SK-N-SH (cell line): ENCODE data around the gene FADS3. TPM values are rescaled to one million over a fixed set of nuclear protein-coding genes. Genes with fewer than 3 reads are reported as not detected.

Source experiments
- CTCF ChIA-PET: fragments of 300-600, 350-600 bp; formaldehyde crosslinking; extraction: SDS; loops from one replicate; lab custom pipeline; 2021; lab: Yijun Ruan, JAX
- POLR2A ChIA-PET: fragments of 350-600 bp; sonication (Branson Sonifier 250); formaldehyde crosslinking; extraction: SDS; loops from one replicate; lab custom pipeline; 2020; ENCODE audit warnings: antibody characterized with exemption, inconsistent platforms; lab: Yijun Ruan, JAX
- DNase-seq: peaks from one replicate; pipeline ENCODE4 v3.0.0; 2012
- H2AFZ ChIP-seq: fragments of 200-600 bp; sonication (generic); 2 replicates; pipeline ENCODE4 v1.8.1; 2016; ENCODE audit warnings: antibody characterized with exemption, mild to moderate bottlenecking, low read depth
- H3F3A ChIP-seq: fragments of 200-600 bp; sonication (generic); replicated peaks from 2 replicates; pipeline ENCODE3; 2016; ENCODE audit warnings: antibody characterized with exemption, mild to moderate bottlenecking; ENCODE audit not compliant: insufficient read depth
- H3K27ac ChIP-seq, 2 experiments: fragments of 200-500 bp in 1 of 2; fragments of 200-600 bp in 1 of 2; sonication (Bioruptor generic) in 1 of 2; sonication (generic), shearing (Covaris generic) in 1 of 2; 2 replicates each; pipeline versions ENCODE4 v1.5.1 to v1.6.1; 2014 to 2016; ENCODE audit warnings: low read depth in 2 of 2, inconsistent platforms in 1 of 2, low read length in 1 of 2, mild to moderate bottlenecking in 1 of 2, mixed read lengths in 1 of 2
- H3K27me3 ChIP-seq: fragments of 200-600 bp; sonication (generic), shearing (Covaris generic); 2 replicates; pipeline ENCODE4 v1.6.1; 2016; ENCODE audit warnings: mixed run types; ENCODE audit not compliant: insufficient read depth
- H3K36me3 ChIP-seq, 2 experiments: fragments of 200-500 bp in 1 of 2; fragments of 200-600 bp in 1 of 2; sonication (Bioruptor generic) in 1 of 2; sonication (generic) in 1 of 2; replicated peaks in 1 of 2; 2 replicates each; pipeline versions ENCODE3 to v1.5.1; 2014 to 2016; ENCODE audit warnings: low read length in 1 of 2, mild to moderate bottlenecking in 1 of 2; ENCODE audit not compliant: insufficient read depth in 2 of 2, control insufficient read depth in 1 of 2
- H3K4me1 ChIP-seq, 2 experiments: fragments of 200-500 bp in 1 of 2; fragments of 200-600 bp in 1 of 2; sonication (Bioruptor generic) in 1 of 2; sonication (generic), shearing (Covaris generic) in 1 of 2; 2 replicates each; pipeline versions ENCODE4 v1.5.1 to v1.6.1; 2014 to 2016; ENCODE audit warnings: low read depth in 1 of 2, low read length in 1 of 2, mixed run types in 1 of 2; ENCODE audit not compliant: insufficient read depth in 2 of 2, control insufficient read depth in 1 of 2
- H3K4me2 ChIP-seq: fragments of 200-600 bp; sonication (generic), shearing (Covaris generic); 2 replicates; pipeline ENCODE4 v1.6.1; 2017; ENCODE audit warnings: mixed run types
- H3K4me3 ChIP-seq, 2 experiments: fragments of 200-500 bp in 1 of 2; fragments of 200-600 bp in 1 of 2; sonication (Bioruptor generic) in 1 of 2; sonication (generic), shearing (Covaris generic) in 1 of 2; 2 replicates each; pipeline versions ENCODE4 v1.5.1 to v1.8.1; 2014 to 2016; ENCODE audit warnings: low read depth in 2 of 2, inconsistent platforms in 1 of 2, low read length in 1 of 2, mild to moderate bottlenecking in 1 of 2, mixed read lengths in 1 of 2, moderate library complexity in 1 of 2
- H3K79me2 ChIP-seq: fragments of 200-600 bp; sonication (generic); 2 replicates; pipeline ENCODE4 v1.8.1; 2017; ENCODE audit warnings: mild to moderate bottlenecking; ENCODE audit not compliant: insufficient read depth
- H3K9ac ChIP-seq: fragments of 200-600 bp; sonication (generic); 2 replicates; pipeline ENCODE4 v1.6.1; 2017; ENCODE audit warnings: mixed run types
- H3K9me2 ChIP-seq: fragments of 200-600 bp; sonication (generic); 2 replicates; pipeline ENCODE4 v1.6.1; 2017; ENCODE audit warnings: mixed run types
- H3K9me3 ChIP-seq: fragments of 200-600 bp; sonication (generic); 2 replicates; pipeline ENCODE4 v1.6.1; 2017; ENCODE audit warnings: mixed run types, mild to moderate bottlenecking, moderate library complexity
- H4K20me1 ChIP-seq: fragments of 200-600 bp; sonication (generic); 2 replicates; pipeline ENCODE4 v1.6.1; 2017; ENCODE audit warnings: mild to moderate bottlenecking, mixed run types; ENCODE audit not compliant: insufficient read depth
- ELF1 ChIP-seq: IDR thresholded peaks from 2 replicates; pipeline ENCODE4 v1.4.0; 2012
- FOSL2 ChIP-seq: IDR thresholded peaks from 2 replicates; pipeline ENCODE4 v1.4.0; 2012; ENCODE audit warnings: low read depth, mild to moderate bottlenecking, moderate library complexity, borderline replicate concordance
- FOXM1 ChIP-seq: IDR thresholded peaks from 2 replicates; pipeline ENCODE4 v1.4.0; 2012; ENCODE audit warnings: low read depth, mild to moderate bottlenecking
- GATA2 ChIP-seq: sonication (generic); formaldehyde crosslinking; IDR thresholded peaks from 2 replicates; pipeline ENCODE4 v1.5.0; 2020; ENCODE audit warnings: mild to moderate bottlenecking, missing genetic modification reagents
- JUND ChIP-seq: IDR thresholded peaks from 2 replicates; pipeline ENCODE4 v1.4.0; 2012
- MEF2A ChIP-seq: IDR thresholded peaks from 2 replicates; pipeline ENCODE4 v1.4.0; 2012; ENCODE audit warnings: low read depth, borderline replicate concordance
- MXI1 ChIP-seq: IDR thresholded peaks from 2 replicates; pipeline ENCODE4 v1.6.1; 2012; ENCODE audit warnings: mild to moderate bottlenecking, low read depth, low read length, improper control_type of control experiment
- NFIC ChIP-seq: IDR thresholded peaks from 2 replicates; pipeline ENCODE4 v1.4.0; 2012; ENCODE audit warnings: borderline replicate concordance
- SMC3 ChIP-seq: IDR thresholded peaks from 2 replicates; pipeline ENCODE4 v1.6.1; 2012; ENCODE audit warnings: low read depth, low read length, improper control_type of control experiment
- TAF1 ChIP-seq: IDR thresholded peaks from 2 replicates; pipeline ENCODE4 v1.6.1; 2012; ENCODE audit warnings: low read depth, mild to moderate bottlenecking, low read length, moderate library complexity, borderline replicate concordance
- TCF12 ChIP-seq: IDR thresholded peaks from 2 replicates; pipeline ENCODE4 v1.4.0; 2012
- WGBS: methylation state at CpG from one replicate; pipeline ENCODE4 v1.1.6; 2017; ENCODE audit warnings: low lambda C conversion rate; 5-methylcytosine and 5-hydroxymethylcytosine counted together
- polyA plus RNA-seq, 3 experiments: library from polyadenylated mRNA; depleted of rRNA; stranded (reverse); fragments of >200 nt; gene quantifications; 2 replicates each; pipeline ENCODE4 v1.2.3, GENCODE V29; 2012
- TF ChIP-seq, protein P1 (sequence below): IDR thresholded peaks from 2 replicates; pipeline ENCODE4 v1.4.0; 2012; ENCODE audit warnings: low read depth, borderline replicate concordance
- TF ChIP-seq, protein P2 (sequence below): IDR thresholded peaks from 2 replicates; pipeline ENCODE4 v1.4.0; 2012; ENCODE audit warnings: low read depth
- TF ChIP-seq, protein P3 (sequence below): IDR thresholded peaks from 2 replicates; pipeline ENCODE4 v1.4.0; 2012; ENCODE audit warnings: low read depth, borderline replicate concordance

Gene FADS3
- polyA plus RNA-seq, 1 of the 3 experiments (the other 2 are of a cell fraction) = 93.3 TPM

DNA sequence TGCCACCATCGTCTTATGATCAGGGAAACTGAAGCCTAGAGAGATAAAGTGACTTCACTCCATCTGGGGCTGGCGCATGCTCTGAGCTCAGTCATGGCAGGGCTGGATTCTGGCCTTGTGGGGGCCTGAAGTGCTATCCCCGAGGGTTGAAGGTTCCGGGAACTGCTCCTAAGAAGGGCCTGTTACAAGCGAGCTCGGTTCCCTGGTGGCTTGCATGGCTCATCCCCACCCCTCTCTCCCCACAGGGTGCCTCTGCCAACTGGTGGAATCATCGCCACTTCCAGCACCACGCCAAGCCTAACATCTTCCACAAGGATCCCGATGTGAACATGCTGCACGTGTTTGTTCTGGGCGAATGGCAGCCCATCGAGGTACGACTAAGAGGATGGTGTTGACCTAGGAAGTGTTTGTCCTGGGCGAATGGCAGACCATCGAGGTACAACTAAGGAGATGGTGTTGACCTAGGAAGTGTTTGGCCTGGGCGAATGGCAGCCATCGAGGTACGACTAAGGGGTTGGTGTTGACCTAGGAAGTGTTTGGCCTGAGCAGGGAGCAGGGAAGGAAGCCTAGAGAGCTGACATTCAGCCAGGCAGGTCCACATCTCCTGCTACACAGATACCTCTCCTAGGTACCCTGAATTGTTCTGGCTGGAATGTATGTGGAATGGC lies 43.3 kb downstream of the FADS3 start:
- H3K9me3 ChIP-seq = no peaks in the 10 kb centered on the region
- POLR2A ChIA-PET = no interaction called here
- no peak overlapping the region for H3K27ac ChIP-seq
- no peak overlapping the region for H3K4me3 ChIP-seq
- no peaks in the 10 kb centered on the region for H4K20me1 ChIP-seq
- no peaks in the 10 kb centered on the region for H3K27me3 ChIP-seq
- 98% methylated on average over 16 of the region's 18 CpGs for WGBS
- no peaks in the 10 kb centered on the region for H3K9me2 ChIP-seq
- H3K9ac ChIP-seq = no peak overlapping the region
- peaks cover 0 to 3% of the 10 kb centered on the region in 2 experiments; a peak in 1 of 4 replicates for H3K4me1 ChIP-seq
- CTCF ChIA-PET = interaction anchor here (0.9 to 2.0 kb wide), 5 partner anchors 23 to 234 kb away, joined by 3 to 8 read pairs (median 5); no protein-coding TSS in a partner anchor
- H3K36me3 ChIP-seq = peaks cover 11 to 49% of the 10 kb centered on the region in 2 experiments
- TF ChIP-seq GATA2 (no peak), ELF1 (no peak), TAF1 (no peak), MXI1 (no peak), SMC3 (no peak), FOSL2 (no peak), MEF2A (no peak), FOXM1 (no peak), JUND (no peak), NFIC (no peak)
- TF ChIP-seq, protein P1, sequence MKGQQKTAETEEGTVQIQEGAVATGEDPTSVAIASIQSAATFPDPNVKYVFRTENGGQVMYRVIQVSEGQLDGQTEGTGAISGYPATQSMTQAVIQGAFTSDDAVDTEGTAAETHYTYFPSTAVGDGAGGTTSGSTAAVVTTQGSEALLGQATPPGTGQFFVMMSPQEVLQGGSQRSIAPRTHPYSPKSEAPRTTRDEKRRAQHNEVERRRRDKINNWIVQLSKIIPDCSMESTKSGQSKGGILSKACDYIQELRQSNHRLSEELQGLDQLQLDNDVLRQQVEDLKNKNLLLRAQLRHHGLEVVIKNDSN = no peak
- TF ChIP-seq, protein P2, sequence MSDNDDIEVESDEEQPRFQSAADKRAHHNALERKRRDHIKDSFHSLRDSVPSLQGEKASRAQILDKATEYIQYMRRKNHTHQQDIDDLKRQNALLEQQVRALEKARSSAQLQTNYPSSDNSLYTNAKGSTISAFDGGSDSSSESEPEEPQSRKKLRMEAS = no peak
- TF ChIP-seq, protein P3, sequence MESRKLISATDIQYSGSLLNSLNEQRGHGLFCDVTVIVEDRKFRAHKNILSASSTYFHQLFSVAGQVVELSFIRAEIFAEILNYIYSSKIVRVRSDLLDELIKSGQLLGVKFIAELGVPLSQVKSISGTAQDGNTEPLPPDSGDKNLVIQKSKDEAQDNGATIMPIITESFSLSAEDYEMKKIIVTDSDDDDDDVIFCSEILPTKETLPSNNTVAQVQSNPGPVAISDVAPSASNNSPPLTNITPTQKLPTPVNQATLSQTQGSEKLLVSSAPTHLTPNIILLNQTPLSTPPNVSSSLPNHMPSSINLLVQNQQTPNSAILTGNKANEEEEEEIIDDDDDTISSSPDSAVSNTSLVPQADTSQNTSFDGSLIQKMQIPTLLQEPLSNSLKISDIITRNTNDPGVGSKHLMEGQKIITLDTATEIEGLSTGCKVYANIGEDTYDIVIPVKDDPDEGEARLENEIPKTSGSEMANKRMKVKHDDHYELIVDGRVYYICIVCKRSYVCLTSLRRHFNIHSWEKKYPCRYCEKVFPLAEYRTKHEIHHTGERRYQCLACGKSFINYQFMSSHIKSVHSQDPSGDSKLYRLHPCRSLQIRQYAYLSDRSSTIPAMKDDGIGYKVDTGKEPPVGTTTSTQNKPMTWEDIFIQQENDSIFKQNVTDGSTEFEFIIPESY = no peak
- no peak overlapping the region for H2AFZ ChIP-seq
- H3K79me2 ChIP-seq = no peaks in the 10 kb centered on the region
- no peak for DNase-seq
- H3F3A ChIP-seq = no peaks in the 10 kb centered on the region
- H3K4me2 ChIP-seq = no peak overlapping the region

DNA sequence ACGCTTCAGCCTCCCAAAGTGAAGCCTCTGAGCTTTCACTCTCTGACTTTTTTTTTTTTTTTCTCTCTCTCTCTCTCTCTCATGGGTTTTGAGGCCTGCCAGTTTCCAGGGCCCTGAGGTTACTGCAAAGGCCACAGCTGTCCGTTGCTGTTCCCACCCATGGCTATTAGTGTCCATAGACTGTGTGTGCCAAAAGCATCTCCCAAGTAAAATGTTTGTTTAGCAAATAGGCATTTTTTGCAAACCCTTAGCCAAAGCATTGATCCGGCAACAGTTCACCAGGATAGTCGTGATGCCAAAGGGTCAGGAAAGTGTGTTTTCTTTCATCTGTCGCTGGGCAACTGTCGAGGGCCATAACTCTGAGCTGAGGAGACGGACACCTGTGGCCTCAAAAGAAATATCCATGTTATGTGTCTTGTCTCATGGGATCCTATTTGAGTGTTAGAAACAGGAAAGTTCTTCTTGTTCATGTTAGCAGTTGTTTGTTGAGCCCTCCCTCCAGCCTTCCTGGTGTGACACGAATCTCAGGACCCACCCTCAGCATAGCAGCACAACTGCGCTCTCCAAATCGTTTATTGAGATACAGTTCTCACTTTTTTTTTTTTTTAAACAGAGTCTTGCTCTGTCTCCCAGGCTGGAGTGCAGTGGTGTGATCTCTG lies 44.9 kb downstream of the FADS3 start:
- 95% methylated on average over 9 of the region's 10 CpGs for WGBS
- CTCF ChIA-PET = interaction anchor here (0.7 to 1.2 kb wide), 2 partner anchors 49 to 533 kb away, joined by 3 to 4 read pairs; no protein-coding TSS in a partner anchor
- H3F3A ChIP-seq = no peaks in the 10 kb centered on the region

More for the DNA sequence above, 44.9 kb downstream of the FADS3 start:
- TF ChIP-seq, protein P1 = no peak
- TF ChIP-seq TCF12 = no peak
- H3K9me3 ChIP-seq = no peaks in the 10 kb centered on the region
- POLR2A ChIA-PET = no interaction called here
- no peaks in the 10 kb centered on the region for H4K20me1 ChIP-seq
- no peaks in the 10 kb centered on the region for H3K9me2 ChIP-seq
- H2AFZ ChIP-seq = no peak overlapping the region
- H3K79me2 ChIP-seq = no peaks in the 10 kb centered on the region
- no peaks in the 10 kb centered on the region for H3K4me1 ChIP-seq
- no peak for DNase-seq
- H3K27me3 ChIP-seq = no peaks in the 10 kb centered on the region
- no peak overlapping the region for H3K4me2 ChIP-seq
- H3K9ac ChIP-seq = no peak overlapping the region
- no peak overlapping the region for H3K27ac ChIP-seq
- peaks cover 14 to 57% of the 10 kb centered on the region in 2 experiments for H3K36me3 ChIP-seq
- H3K4me3 ChIP-seq = no peak overlapping the region
